ENCODE measurements around the gene TSACC.

Gene TSACC

GRCh38 chr1:156386949-156387869 is 48.9 kb downstream of the TSACC start:
- no peak for TF ChIP-seq MAX (IDR thresholded peaks at IDR 0.05; ENCODE audit: low read depth, low read length)
- no peak for TF ChIP-seq MYC (IDR thresholded peaks at IDR 0.05; ENCODE audit: low read depth, low read length)
- TF ChIP-seq POLR2A (IDR thresholded peaks at IDR 0.05; ENCODE audit: extremely low read depth, insufficient read length), result no peak
- TF ChIP-seq CTCF (IDR thresholded peaks at IDR 0.05; ENCODE audit: low read depth, low read length), result no peak
- no peak for DNase-seq (ENCODE audit: low read depth)
- H3K4me3 ChIP-seq (ENCODE audit: low read depth, low read length), result no peak overlapping the region

- DNase-seq (ENCODE audit: low read depth), result no peak
- no peak overlapping the region for H3K4me3 ChIP-seq (ENCODE audit: low read depth, low read length)
These were observed 49.5 kb downstream of the TSACC start for GRCh38 chr1:156387870-156388173.

GRCh38 chr1:156388174-156389137 is 50.1 kb downstream of the TSACC start:
- TF ChIP-seq MAX (IDR thresholded peaks at IDR 0.05; ENCODE audit: low read depth, low read length), result no peak
- DNase-seq (ENCODE audit: low read depth), result no peak
- no peak overlapping the region for H3K4me3 ChIP-seq (ENCODE audit: low read depth, low read length)

More at GRCh38 chr1:156387870-156388173, 49.5 kb downstream of the TSACC start:
- TF ChIP-seq CTCF (IDR thresholded peaks at IDR 0.05; ENCODE audit: low read depth, low read length), result no peak
- no peak for TF ChIP-seq MAX (IDR thresholded peaks at IDR 0.05; ENCODE audit: low read depth, low read length)
- TF ChIP-seq POLR2A (IDR thresholded peaks at IDR 0.05; ENCODE audit: extremely low read depth, insufficient read length), result no peak
- no peak for TF ChIP-seq MYC (IDR thresholded peaks at IDR 0.05; ENCODE audit: low read depth, low read length)

GRCh38 chr1:156389311-156389710 is 51.0 kb downstream of the TSACC start:
- TF ChIP-seq CTCF (IDR thresholded peaks at IDR 0.05; ENCODE audit: low read depth, low read length) (no peak), MYC (IDR thresholded peaks at IDR 0.05; ENCODE audit: low read depth, low read length) (no peak), POLR2A (IDR thresholded peaks at IDR 0.05; ENCODE audit: extremely low read depth, insufficient read length) (no peak), MAX (IDR thresholded peaks at IDR 0.05; ENCODE audit: low read depth, low read length) (no peak)
- no peak for DNase-seq (ENCODE audit: low read depth)
- H3K4me3 ChIP-seq (ENCODE audit: low read depth, low read length), result no peak overlapping the region

- TF ChIP-seq MAX (IDR thresholded peaks at IDR 0.05; ENCODE audit: low read depth, low read length) (no peak), MYC (IDR thresholded peaks at IDR 0.05; ENCODE audit: low read depth, low read length) (no peak), CTCF (IDR thresholded peaks at IDR 0.05; ENCODE audit: low read depth, low read length) (no peak), POLR2A (IDR thresholded peaks at IDR 0.05; ENCODE audit: extremely low read depth, insufficient read length) (no peak)
- no peak overlapping the region for H3K4me3 ChIP-seq (ENCODE audit: low read depth, low read length)
- DNase-seq (ENCODE audit: low read depth), result no peak
These were observed 52.4 kb downstream of the TSACC start for GRCh38 chr1:156390469-156391365.
